Ishikawa (cell line): ENCODE data around the gene RASSF4.
A peak's percentile ranks its signal among the peaks of the same experiment; 100 is the strongest.

ENCODE experiments used
- CEBPB ChIP-seq: IDR thresholded peaks from 2 replicates; pipeline ENCODE4 v1.6.1; 2012
- CREB1 ChIP-seq: IDR thresholded peaks from 2 replicates; pipeline ENCODE4 v1.6.1; 2012; ENCODE audit warnings: low read depth
- EGR1 ChIP-seq: IDR thresholded peaks from 2 replicates; pipeline ENCODE4 v1.6.1; 2012
- EP300 ChIP-seq: IDR thresholded peaks from 2 replicates; pipeline ENCODE4 v1.6.1; 2012; ENCODE audit warnings: borderline replicate concordance
- FOXM1 ChIP-seq: IDR thresholded peaks from 2 replicates; pipeline ENCODE4 v1.6.1; 2012; ENCODE audit warnings: low read depth, borderline replicate concordance
- MAX ChIP-seq: IDR thresholded peaks from 2 replicates; pipeline ENCODE4 v1.6.1; 2012
- NFIC ChIP-seq: IDR thresholded peaks from 2 replicates; pipeline ENCODE4 v1.6.1; 2012
- RAD21 ChIP-seq: IDR thresholded peaks from 2 replicates; pipeline ENCODE4 v1.6.1; 2012; ENCODE audit warnings: low read depth
- REST ChIP-seq: IDR thresholded peaks from 2 replicates; pipeline ENCODE4 v1.6.1; 2012; ENCODE audit warnings: low read depth, mild to moderate bottlenecking
- TAF1 ChIP-seq: IDR thresholded peaks from 2 replicates; pipeline ENCODE4 v1.6.1; 2012; ENCODE audit warnings: low read depth, mild to moderate bottlenecking
- TCF12 ChIP-seq: IDR thresholded peaks from 2 replicates; pipeline ENCODE4 v1.6.1; 2012; ENCODE audit warnings: low read depth
- TEAD4 ChIP-seq: IDR thresholded peaks from 2 replicates; pipeline ENCODE4 v1.6.1; 2012
- USF1 ChIP-seq: IDR thresholded peaks from 2 replicates; pipeline ENCODE4 v1.6.1; 2012
- YY1 ChIP-seq: IDR thresholded peaks from 2 replicates; pipeline ENCODE4 v1.6.1; 2012; ENCODE audit warnings: low read depth
- ZBTB7A ChIP-seq: IDR thresholded peaks from 2 replicates; pipeline ENCODE4 v1.6.1; 2012; ENCODE audit warnings: low read depth

The RASSF4 gene

GRCh38 chr10:44929356-44930255, 30.0 kb upstream of the RASSF4 start:
- TF ChIP-seq MAX (peak; percentile 22; the same call in 1 of the 2 replicates), NFIC (peak; percentile 69), ZBTB7A (no peak)

- no peak for TF ChIP-seq TAF1
- no peak for TF ChIP-seq USF1
- no peak for TF ChIP-seq NFIC
- TF ChIP-seq CEBPB, result no peak
- TF ChIP-seq MAX, result no peak
- no peak for TF ChIP-seq EP300
- no peak for TF ChIP-seq RAD21
- no peak for TF ChIP-seq TCF12
- TF ChIP-seq CREB1, result no peak
- TF ChIP-seq YY1, result no peak
- TF ChIP-seq FOXM1, result no peak
- TF ChIP-seq EGR1, result no peak
Measured at GRCh38 chr10:44930904-44931620, 28.5 kb upstream of the RASSF4 start.

GRCh38 chr10:44931621-44932516, 27.7 kb upstream of the RASSF4 start:
- TF ChIP-seq YY1 (no peak), CREB1 (no peak), TAF1 (no peak), NFIC (no peak), EP300 (no peak), REST (no peak), FOXM1 (no peak), TEAD4 (no peak), CEBPB (no peak), RAD21 (no peak), MAX (no peak), TCF12 (no peak), EGR1 (no peak), ZBTB7A (no peak), USF1 (no peak)

GRCh38 chr10:44932517-44933450, 26.8 kb upstream of the RASSF4 start:
- TF ChIP-seq RAD21, result peak; percentile 93
- TF ChIP-seq TEAD4, result no peak

GRCh38 chr10:44933451-44934321, 25.9 kb upstream of the RASSF4 start:
- TF ChIP-seq RAD21 (no peak), EP300 (no peak)
